Stimulated activated CD4-positive, alpha-beta T cell treated with anti-CD3 and anti-CD28 coated beads, Interleukin-2, amount 100 ng/mL, for 24 hours (primary cell): Measurements from ENCODE around the gene RRP9.

Experiments
- DNase-seq, 2 donors: peaks; one replicate each; pipeline ENCODE4 v3.0.0-alpha.2; 2020

Gene RRP9

DNA sequence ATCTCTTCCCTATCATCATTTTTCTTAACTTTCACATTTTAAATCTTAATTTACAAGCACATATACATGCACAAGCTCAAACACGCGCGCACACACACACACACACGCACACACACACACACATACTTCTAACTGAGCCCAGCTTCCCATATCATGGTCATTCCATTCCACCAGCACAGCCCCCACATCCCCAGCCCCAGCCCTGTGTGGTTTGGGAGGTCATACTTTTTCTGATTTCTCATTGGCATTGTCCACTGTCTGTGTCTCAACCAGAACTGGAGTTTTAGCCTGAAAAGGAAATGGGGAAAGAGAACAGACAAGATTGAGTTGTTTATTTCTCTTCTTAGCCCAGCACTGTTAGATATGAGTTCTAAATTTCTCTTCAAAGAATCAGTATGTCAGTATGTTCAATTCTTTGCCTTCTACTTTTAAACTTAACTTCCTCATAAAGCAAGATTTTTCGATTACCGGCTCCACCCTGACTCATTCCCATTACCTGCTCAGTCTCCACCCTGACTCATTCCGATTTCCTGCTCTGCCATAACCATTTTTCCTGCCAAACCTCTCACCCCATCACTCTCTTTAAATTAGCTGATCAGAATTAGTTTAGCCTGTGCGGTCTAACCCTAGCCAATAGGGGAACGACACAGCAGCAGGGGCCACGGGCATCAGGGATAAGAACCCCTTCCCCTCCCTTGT lies 44.9 kb downstream of the RRP9 start:
- no peak for DNase-seq

- DNase-seq, result no peak
Observed at GRCh38 chr3:51894939-51895338, 46.8 kb downstream of the RRP9 start.

DNA sequence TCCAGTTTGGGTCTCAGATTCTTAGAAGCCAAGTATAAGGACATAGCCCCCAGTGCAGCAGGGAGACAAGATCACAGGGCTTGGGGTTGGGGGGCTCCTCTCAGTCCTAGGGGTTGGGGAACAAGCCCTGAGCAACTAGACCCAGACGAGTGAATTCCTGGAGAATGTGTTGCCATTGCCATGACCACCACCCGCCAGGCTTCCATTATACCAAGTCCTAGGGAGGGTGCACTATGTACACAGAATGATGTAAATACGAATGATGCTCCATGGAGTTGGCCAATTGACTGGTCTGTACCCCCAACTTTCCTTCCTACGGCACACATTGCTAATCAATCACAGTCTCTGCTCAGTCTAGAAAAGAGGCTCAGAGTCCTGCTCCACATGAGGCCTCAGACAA lies 47.3 kb downstream of the RRP9 start:
- DNase-seq, result no peak

DNA sequence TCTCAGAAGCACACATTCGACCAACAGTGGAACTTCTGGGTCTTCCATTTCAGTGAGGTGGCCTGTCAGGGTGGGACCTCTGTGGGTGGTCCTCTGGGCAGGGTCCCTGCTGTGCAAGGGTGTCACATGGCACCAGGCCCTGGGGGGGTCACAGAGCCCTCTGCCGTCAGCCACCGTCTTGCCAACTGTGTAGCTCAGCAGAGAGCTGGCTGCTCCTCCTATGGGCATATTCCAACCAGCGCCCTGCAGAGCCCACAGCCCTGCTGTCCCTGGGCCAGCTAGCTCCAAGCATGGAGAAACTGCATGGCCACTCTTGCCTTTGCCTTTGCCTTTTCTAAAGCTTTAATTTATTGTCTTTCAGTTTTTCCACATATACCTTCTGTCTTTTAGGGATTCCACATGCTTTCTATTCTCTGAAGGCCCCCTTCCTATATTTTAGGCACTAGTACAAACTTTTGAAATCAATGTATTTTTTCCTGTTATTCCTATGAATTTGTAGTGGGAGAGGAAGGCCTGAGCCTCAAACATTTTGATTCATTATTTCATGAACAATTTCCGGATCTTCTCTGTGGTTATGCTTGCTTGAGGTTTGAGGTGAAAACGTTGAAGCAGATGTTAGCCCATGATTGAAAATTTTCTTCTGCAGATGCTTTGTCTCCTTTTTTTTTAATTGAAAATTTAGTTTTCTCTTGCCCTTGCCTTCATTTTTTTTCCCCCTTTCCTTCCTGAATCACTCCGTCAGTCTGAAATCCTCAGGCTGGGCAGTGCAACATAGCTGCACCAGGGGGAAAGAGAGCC lies 50.3 kb downstream of the RRP9 start:
- DNase-seq, result no peak

DNA sequence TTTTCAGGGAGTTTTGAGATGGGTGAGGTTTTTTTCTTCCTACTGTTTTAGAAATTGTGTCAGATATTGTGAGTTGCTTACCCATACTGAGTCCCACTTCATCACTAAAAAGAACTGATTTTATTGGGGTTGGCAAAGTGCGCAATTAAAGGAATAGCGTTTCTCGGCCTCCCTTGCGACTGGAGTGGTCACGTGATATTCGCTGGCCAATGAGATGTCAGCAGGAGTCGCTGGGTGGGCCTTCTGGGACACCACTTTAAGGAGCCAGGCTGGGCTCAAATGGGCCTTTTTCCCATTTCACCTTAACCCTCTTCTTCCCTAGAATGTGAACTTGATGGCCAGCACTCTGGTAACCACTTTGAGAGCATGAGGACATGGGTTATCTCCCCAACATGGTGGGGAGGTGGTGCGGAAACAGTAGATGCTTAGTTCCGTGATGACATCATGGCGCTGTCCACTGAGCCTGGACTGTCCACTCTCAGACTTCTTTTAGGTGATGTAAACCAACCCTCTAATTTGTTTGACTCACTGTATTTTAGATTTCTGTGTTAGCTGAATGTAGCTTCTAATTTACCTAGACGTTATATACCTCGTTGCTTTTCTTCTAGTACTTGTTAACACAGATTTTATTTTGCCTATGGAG lies 53.1 kb downstream of the RRP9 start:
- DNase-seq, result no peak

GRCh38 chr3:51887620-51888019 lies 54.1 kb downstream of the RRP9 start:
- no peak for DNase-seq

- no peak for DNase-seq
Observed at GRCh38 chr3:51886447-51886846, 55.3 kb downstream of the RRP9 start.
